Measurements from ENCODE around the gene KIAA0753. TPM values are rescaled to one million over a fixed set of nuclear protein-coding genes. Genes with fewer than 3 reads are reported as not detected.
"Not testable (repeated sequence)": the region's sequence is repeated elsewhere in the genome, so short reads cannot be mapped to it uniquely, and the experiment has no call there.

KIAA0753 gene
- total and polyA plus RNA-seq, 7 donors: 3.6 to 18.3 (median 14.1) TPM

DNA sequence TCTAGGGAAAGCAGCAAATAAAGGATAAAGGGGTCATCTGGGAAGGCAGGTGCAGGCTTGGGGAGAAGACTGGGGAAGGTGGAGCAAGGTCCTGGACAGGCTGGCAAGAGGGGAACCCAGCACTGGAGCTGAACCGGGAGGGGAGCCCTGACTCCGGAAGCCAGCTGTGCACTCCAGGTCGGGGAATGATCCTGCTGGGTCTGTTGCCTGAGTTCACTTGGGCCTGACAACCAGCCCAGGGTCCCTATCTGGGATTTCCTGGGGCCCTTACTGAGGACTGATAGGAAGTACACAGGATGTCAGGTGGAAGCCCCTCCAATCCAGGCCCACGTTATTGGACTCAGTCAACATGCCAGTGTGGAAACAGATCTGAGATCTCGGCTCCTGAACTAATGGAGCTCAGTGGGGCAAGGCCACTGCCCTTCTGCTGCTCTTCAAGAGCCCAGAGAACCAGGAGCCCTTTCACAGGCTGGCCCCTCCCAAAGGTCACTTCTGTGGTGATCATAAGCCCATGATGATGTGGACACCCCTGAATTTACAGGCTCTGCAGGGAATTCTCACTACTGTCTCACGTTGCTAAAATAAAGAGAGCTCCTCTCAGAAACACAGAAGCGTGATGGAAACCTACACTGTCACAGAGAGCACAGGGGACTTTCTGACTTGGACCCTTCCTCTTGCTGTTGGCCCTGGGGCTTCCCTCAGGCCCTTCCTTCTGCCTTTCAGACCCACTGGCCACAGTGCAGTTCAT, 64.3 kb downstream of the KIAA0753 start:
- intact Hi-C loops (cut with DNase I): no loop called here
- Histone ChIP-seq H3K27ac (no peak overlapping the region), H3K4me1 (peaks cover 0 to 15% (median 10%) of the 10 kb centered on the region in 4 donors), H3K36me3 (peaks cover 0 to 27% (median 3%) of the 10 kb centered on the region in 4 donors), H3K4me3 (no peak overlapping the region), H3K27me3 (no peaks in the 10 kb centered on the region), H3K9me3 (no peaks in the 10 kb centered on the region)
- DNase-seq: no peak
- TF ChIP-seq POLR2A (IDR thresholded peaks at IDR 0.05) (no peak), EP300 (IDR thresholded peaks at IDR 0.05) (no peak), POLR2AphosphoS5 (IDR thresholded peaks at IDR 0.05) (no peak)
- TF ChIP-seq, protein P1, sequence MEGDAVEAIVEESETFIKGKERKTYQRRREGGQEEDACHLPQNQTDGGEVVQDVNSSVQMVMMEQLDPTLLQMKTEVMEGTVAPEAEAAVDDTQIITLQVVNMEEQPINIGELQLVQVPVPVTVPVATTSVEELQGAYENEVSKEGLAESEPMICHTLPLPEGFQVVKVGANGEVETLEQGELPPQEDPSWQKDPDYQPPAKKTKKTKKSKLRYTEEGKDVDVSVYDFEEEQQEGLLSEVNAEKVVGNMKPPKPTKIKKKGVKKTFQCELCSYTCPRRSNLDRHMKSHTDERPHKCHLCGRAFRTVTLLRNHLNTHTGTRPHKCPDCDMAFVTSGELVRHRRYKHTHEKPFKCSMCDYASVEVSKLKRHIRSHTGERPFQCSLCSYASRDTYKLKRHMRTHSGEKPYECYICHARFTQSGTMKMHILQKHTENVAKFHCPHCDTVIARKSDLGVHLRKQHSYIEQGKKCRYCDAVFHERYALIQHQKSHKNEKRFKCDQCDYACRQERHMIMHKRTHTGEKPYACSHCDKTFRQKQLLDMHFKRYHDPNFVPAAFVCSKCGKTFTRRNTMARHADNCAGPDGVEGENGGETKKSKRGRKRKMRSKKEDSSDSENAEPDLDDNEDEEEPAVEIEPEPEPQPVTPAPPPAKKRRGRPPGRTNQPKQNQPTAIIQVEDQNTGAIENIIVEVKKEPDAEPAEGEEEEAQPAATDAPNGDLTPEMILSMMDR (IDR thresholded peaks at IDR 0.05): no peak
- WGBS, 2 donors: 88 to 91% methylated on average over 7 of the region's 7 CpGs

DNA sequence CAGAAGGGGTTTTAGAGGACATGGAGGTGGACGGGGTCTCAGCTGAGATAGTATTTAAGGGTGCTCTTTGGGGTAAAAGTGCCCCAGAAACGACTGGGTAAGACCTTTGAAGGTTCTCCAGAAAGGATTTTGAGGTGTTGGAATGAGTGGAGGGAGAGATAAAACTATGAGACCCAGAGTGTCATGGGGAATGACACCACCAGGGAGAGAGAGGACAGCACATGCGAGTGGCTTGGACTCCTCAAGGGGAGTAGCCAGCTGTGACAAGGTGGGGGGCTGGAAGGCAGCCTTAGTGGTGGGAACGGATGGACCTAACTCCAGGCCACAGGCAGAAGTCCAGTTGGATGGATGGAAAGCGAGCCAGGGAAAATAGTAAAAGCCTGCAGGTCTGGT, 64.9 kb downstream of the KIAA0753 start:
- no peak overlapping the region for H3K4me3 ChIP-seq
- no peak for TF ChIP-seq POLR2AphosphoS5 (IDR thresholded peaks at IDR 0.05)
- no peak for TF ChIP-seq POLR2A (IDR thresholded peaks at IDR 0.05)
- TF ChIP-seq, protein P1 (IDR thresholded peaks at IDR 0.05): no peak
- no peak for TF ChIP-seq EP300 (IDR thresholded peaks at IDR 0.05)
- H3K9me3 ChIP-seq: no peaks in the 10 kb centered on the region
- H3K4me1 ChIP-seq: peaks cover 0 to 21% (median 15%) of the 10 kb centered on the region in 4 donors
- H3K27me3 ChIP-seq: no peaks in the 10 kb centered on the region
- no peak for DNase-seq
- no peak overlapping the region for H3K27ac ChIP-seq
- 80 to 85% methylated on average over 5 of the region's 5 CpGs for WGBS, 2 donors
- intact Hi-C loops (cut with DNase I): no loop called here
- peaks cover 0 to 27% (median 3%) of the 10 kb centered on the region in 4 donors for H3K36me3 ChIP-seq

DNA sequence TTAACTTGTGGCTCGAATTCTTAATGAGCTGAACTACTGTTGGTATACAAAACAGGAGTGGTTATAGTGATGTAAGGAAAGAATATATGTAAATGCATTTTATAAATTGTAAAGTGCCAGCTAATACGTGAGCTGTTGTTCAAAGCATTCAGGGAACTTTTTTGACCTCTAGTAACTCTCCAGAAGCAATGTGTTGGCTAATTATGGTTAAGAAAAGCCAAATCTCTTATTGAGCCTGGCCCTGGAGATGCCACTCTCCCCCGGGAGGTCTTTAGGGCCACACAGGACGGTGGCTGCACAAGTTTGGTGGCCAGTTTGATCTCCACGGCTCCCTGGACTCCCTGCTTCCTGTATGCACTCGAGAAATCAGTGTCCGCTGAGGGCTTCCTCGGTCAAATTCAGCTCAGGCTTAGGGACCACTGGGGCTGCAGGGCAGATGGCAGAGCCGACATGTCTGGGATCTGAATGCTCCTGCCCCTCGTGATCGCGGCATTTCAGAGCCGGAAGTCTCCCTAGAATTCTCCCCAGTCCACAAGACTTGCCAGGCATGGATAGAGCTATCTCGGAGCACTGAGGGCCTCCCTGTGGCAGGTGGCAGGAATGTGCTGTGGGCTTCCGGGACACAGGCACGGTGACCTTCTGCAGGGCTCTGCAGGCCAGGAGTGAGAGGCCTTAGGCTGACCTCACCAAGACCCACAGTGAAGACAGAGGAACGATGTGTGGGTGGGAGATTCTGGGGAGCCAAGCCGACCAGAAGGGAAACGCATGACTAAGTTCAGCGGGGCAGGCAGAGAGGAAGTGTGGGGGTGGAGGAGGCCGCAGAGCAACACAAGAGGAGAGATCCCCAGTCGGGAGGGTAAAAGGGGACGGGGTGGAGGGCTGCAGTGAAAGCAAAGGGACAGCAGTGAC, 65.6 kb downstream of the KIAA0753 start:
- TF ChIP-seq EP300 (IDR thresholded peaks at IDR 0.05) (no peak), POLR2AphosphoS5 (IDR thresholded peaks at IDR 0.05) (no peak), POLR2A (IDR thresholded peaks at IDR 0.05) (no peak)
- TF ChIP-seq, protein P1 (IDR thresholded peaks at IDR 0.05): no peak
- intact Hi-C loops (cut with DNase I): loop anchor here (5.0 kb wide), 1 partner anchor 103 kb away; no protein-coding TSS in a partner anchor
- WGBS, 2 donors: 53 to 78% methylated on average over 23 of the region's 23 CpGs
- H3K4me3 ChIP-seq: no peak overlapping the region
- H3K27me3 ChIP-seq: no peaks in the 10 kb centered on the region
- peaks cover 0 to 27% (median 3%) of the 10 kb centered on the region in 4 donors for H3K36me3 ChIP-seq
- no peak overlapping the region for H3K27ac ChIP-seq
- no peak for DNase-seq
- peaks cover 0 to 22% (median 15%) of the 10 kb centered on the region in 4 donors for H3K4me1 ChIP-seq
- no peaks in the 10 kb centered on the region for H3K9me3 ChIP-seq

DNA sequence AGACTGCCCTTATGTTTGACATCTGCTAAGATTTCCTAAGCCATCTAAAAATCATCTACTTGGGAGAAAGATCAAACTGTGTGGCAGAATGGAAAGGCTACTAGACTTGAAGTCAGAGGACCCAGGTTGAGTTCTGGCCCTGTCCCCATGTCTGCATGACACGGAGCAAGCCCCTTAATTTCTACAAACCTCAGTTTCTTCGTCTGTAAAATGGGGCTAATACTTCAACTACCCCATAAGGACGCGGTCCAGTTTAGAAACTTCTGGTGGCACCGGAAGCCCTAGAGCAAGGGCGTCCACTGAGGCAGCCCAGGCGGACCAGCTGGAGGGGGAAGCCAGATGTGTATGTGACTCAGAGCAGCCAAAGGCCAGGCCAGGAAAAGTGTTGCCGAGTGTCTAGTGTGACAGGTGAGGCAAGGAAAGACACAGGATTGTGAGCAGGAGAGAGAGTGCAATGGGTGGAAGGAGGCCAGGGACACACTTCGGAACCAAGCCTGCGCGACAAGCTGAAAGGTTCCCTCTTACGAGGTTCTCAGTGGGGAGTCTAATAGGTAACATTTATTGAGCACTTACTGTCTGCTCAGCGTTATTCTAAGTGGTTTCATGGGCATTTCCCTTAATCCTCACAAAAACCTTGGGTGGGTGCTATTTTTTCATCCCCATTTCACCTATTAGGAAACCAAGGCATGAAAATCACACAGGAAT, 66.4 kb downstream of the KIAA0753 start:
- no peak for DNase-seq
- no peaks in the 10 kb centered on the region for H3K9me3 ChIP-seq
- intact Hi-C loops (cut with DNase I): loop anchor here (5.0 kb wide), 1 partner anchor 102 kb away; no protein-coding TSS in a partner anchor
- peaks cover 0 to 21% (median 3%) of the 10 kb centered on the region in 4 donors for H3K36me3 ChIP-seq
- peaks cover 0 to 22% (median 15%) of the 10 kb centered on the region in 4 donors for H3K4me1 ChIP-seq
- 97% methylated on average over 13 of the region's 13 CpGs for WGBS, 2 donors
- H3K27ac ChIP-seq: no peak overlapping the region
- no peaks in the 10 kb centered on the region for H3K27me3 ChIP-seq
- TF ChIP-seq, protein P1 (IDR thresholded peaks at IDR 0.05): no peak
- no peak for TF ChIP-seq POLR2AphosphoS5 (IDR thresholded peaks at IDR 0.05)
- TF ChIP-seq POLR2A (IDR thresholded peaks at IDR 0.05): no peak
- no peak overlapping the region for H3K4me3 ChIP-seq

DNA sequence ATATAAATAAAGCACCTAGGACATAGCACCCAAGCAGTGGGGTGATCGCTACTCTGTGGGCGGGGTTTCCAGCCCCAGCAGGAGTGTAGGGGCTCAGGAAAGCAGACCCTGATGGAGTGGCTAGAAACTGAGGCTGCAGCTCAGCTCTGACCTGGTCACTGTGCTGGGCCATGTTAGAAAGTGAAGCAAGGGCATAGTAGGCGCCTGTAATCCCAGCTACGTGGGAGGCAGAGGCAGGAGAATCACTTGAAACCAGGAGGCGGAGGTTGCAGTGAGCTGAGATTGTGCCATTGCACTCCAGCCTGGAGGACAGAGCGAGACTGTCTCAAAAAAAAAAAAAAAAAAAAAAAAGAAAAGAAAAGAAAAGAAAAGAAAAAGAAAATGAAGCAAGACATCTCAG, 67.0 kb downstream of the KIAA0753 start:
- not testable (repeated sequence) for H3K27me3 ChIP-seq, DNase-seq, H3K4me3 ChIP-seq, H3K27ac ChIP-seq, H3K9me3 ChIP-seq
- Histone ChIP-seq H3K36me3 (peaks cover 0 to 15% (median 3%) of the 10 kb centered on the region in 4 donors), H3K4me1 (peaks cover 0 to 22% (median 15%) of the 10 kb centered on the region in 4 donors)
- WGBS, 2 donors: 96 to 97% methylated on average over 6 of the region's 6 CpGs
- intact Hi-C loops (cut with DNase I): loop anchor here (5.0 kb wide), 1 partner anchor 101 kb away; no protein-coding TSS in a partner anchor

Data from sigmoid colon (tissue), 7 donors.